H1 (cell line): ENCODE results near the gene PTGIS. TPM values are rescaled to one million over a fixed set of nuclear protein-coding genes. Genes with fewer than 3 reads are reported as not detected.

ENCODE experiments used
- CTCF ChIA-PET: fragments of 300-600 bp; sonication (Branson Sonifier 250); formaldehyde crosslinking; loops from one replicate; lab custom pipeline; 2021; ENCODE audit not compliant: partially characterized antibody; lab: Charles Lee
- POLR2A ChIA-PET: fragments of 300-600 bp; sonication (Branson Sonifier 250); formaldehyde crosslinking; loops from one replicate; lab custom pipeline; 2021; ENCODE audit warnings: inconsistent platforms; ENCODE audit not compliant: partially characterized antibody; lab: Charles Lee
- DNase-seq, 2 experiments: peaks; one replicate each; pipeline versions ENCODE4 v3.0.0 to v3.0.0-alpha.2; 2010 to 2022; ENCODE audit warnings: low spot score in 2 of 2, low read depth in 1 of 2, mixed read lengths in 1 of 2
- FAIRE-seq: peaks from 2 replicates; lab custom pipeline; 2011; peaks lifted over from hg19 to GRCh38; lab: Jason Lieb, UNC
- H2AFZ ChIP-seq: 2 replicates; pipeline ENCODE4 v1.8.1; 2012; ENCODE audit warnings: low read length, inconsistent platforms
- H2AK5ac ChIP-seq: 2 replicates; pipeline ENCODE4 v1.6.1; 2013; ENCODE audit warnings: low read depth, low read length
- H2BK120ac ChIP-seq: replicated peaks from 2 replicates; pipeline ENCODE3; 2013; ENCODE audit warnings: low read depth, low read length, inconsistent platforms
- H2BK12ac ChIP-seq: 2 replicates; pipeline ENCODE4 v1.6.1; 2013; ENCODE audit warnings: low read depth, low read length
- H2BK15ac ChIP-seq: 2 replicates; pipeline ENCODE4 v1.6.1; 2013; ENCODE audit warnings: low read length
- H2BK20ac ChIP-seq: 2 replicates; pipeline ENCODE4 v1.6.1; 2013; ENCODE audit warnings: low read length
- H2BK5ac ChIP-seq: 2 replicates; pipeline ENCODE4 v1.6.1; 2013; ENCODE audit warnings: low read depth, low read length
- H3K14ac ChIP-seq: 2 replicates; pipeline ENCODE4 v1.6.1; 2013; ENCODE audit warnings: inconsistent platforms; ENCODE audit not compliant: insufficient read length
- H3K18ac ChIP-seq: 2 replicates; pipeline ENCODE4 v1.6.1; 2013; ENCODE audit warnings: low read length; ENCODE audit errors: extremely low read depth
- H3K23ac ChIP-seq: 2 replicates; pipeline ENCODE4 v1.6.1; 2013; ENCODE audit warnings: inconsistent platforms; ENCODE audit not compliant: insufficient read length
- H3K23me2 ChIP-seq: 2 replicates; pipeline ENCODE4 v1.6.1; 2013; ENCODE audit warnings: low read depth, low read length
- H3K27ac ChIP-seq: 2 replicates; pipeline ENCODE4 v1.6.1; 2011; ENCODE audit warnings: low read depth, low read length, inconsistent platforms
- H3K27me3 ChIP-seq, 4 experiments: replicated peaks in 1 of 4; 1 replicate in 1 of 4; 2 replicates in 3 of 4; pipeline versions ENCODE4 v1.6.1 to v1.8.1; 2011 to 2013; ENCODE audit warnings: low read length in 3 of 4, mild to moderate bottlenecking in 3 of 4, inconsistent platforms in 2 of 4, mixed read lengths in 2 of 4, moderate library complexity in 1 of 4; ENCODE audit not compliant: control insufficient read depth in 3 of 4, insufficient read depth in 3 of 4; ENCODE audit errors: extremely low read depth in 1 of 4
- H3K36me3 ChIP-seq, 4 experiments: 2 replicates each; pipeline versions ENCODE4 v1.6.1 to v1.8.1; 2011 to 2013; ENCODE audit warnings: mild to moderate bottlenecking in 4 of 4, low read length in 3 of 4, moderate library complexity in 2 of 4, control low read depth in 1 of 4, inconsistent platforms in 1 of 4; ENCODE audit not compliant: insufficient read depth in 4 of 4, control insufficient read depth in 2 of 4
- H3K4ac ChIP-seq: replicated peaks from 2 replicates; pipeline ENCODE3; 2013; ENCODE audit warnings: low read length, low read depth, mixed read lengths, inconsistent platforms; ENCODE audit not compliant: insufficient read length
- H3K4me1 ChIP-seq, 4 experiments: replicated peaks in 1 of 4; 1 replicate in 1 of 4; 2 replicates in 3 of 4; pipeline versions ENCODE4 v1.6.1 to v1.8.1; 2011 to 2013; ENCODE audit warnings: low read length in 3 of 4, inconsistent platforms in 2 of 4, mixed read lengths in 1 of 4; ENCODE audit not compliant: insufficient read depth in 4 of 4, control insufficient read depth in 3 of 4
- H3K4me2 ChIP-seq, 2 experiments: 2 replicates each; pipeline versions ENCODE4 v1.6.1 to v1.8.1; 2011 to 2013; ENCODE audit warnings: low read depth in 2 of 2, low read length in 2 of 2, control low read depth in 1 of 2, inconsistent platforms in 1 of 2, mild to moderate bottlenecking in 1 of 2; ENCODE audit not compliant: insufficient read depth in 1 of 2
- H3K4me3 ChIP-seq, 4 experiments: fragments of 200-600, 300-600 bp in 1 of 4; sonication (generic), shearing (Covaris generic), sonication (Bioruptor Twin) in 1 of 4; 2 replicates each; pipeline versions ENCODE4 v1.5.1 to v1.8.1; 2011 to 2016; ENCODE audit warnings: low read length in 4 of 4, low read depth in 3 of 4, control low read depth in 2 of 4, inconsistent platforms in 2 of 4, mild to moderate bottlenecking in 2 of 4, mixed read lengths in 1 of 4, moderate library complexity in 1 of 4; ENCODE audit not compliant: insufficient read depth in 2 of 4; ENCODE audit errors: extremely low read depth in 1 of 4
- H3K56ac ChIP-seq: replicated peaks from 2 replicates; pipeline ENCODE3; 2013; ENCODE audit warnings: low read depth, mild to moderate bottlenecking, mixed read lengths, low read length, inconsistent platforms; ENCODE audit not compliant: insufficient read length
- H3K79me1 ChIP-seq: 2 replicates; pipeline ENCODE4 v1.6.1; 2013; ENCODE audit warnings: low read depth, low read length, control low read depth
- H3K79me2 ChIP-seq, 2 experiments: 2 replicates each; pipeline versions ENCODE4 v1.6.1 to v1.8.1; 2012 to 2013; ENCODE audit warnings: low read length in 2 of 2, mild to moderate bottlenecking in 2 of 2, inconsistent platforms in 1 of 2; ENCODE audit not compliant: insufficient read depth in 2 of 2, control insufficient read depth in 1 of 2
- H3K9ac ChIP-seq, 4 experiments: replicated peaks in 1 of 4; 1 replicate in 1 of 4; 2 replicates in 3 of 4; pipeline versions ENCODE4 v1.6.1 to v1.8.1; 2011 to 2013; ENCODE audit warnings: low read depth in 3 of 4, low read length in 3 of 4, control low read depth in 2 of 4, mild to moderate bottlenecking in 2 of 4, moderate library complexity in 2 of 4, inconsistent platforms in 1 of 4; ENCODE audit errors: extremely low read depth in 1 of 4
- H3K9me3 ChIP-seq, 2 experiments: 2 replicates each; pipeline versions ENCODE4 v1.6.1 to v1.8.1; 2012 to 2013; ENCODE audit warnings: mild to moderate bottlenecking in 2 of 2, moderate library complexity in 2 of 2, control low read depth in 1 of 2, inconsistent platforms in 1 of 2, low read depth in 1 of 2, low read length in 1 of 2, mixed read lengths in 1 of 2; ENCODE audit not compliant: insufficient read depth in 2 of 2
- H4K20me1 ChIP-seq, 2 experiments: replicated peaks in 1 of 2; 2 replicates each; pipeline versions ENCODE3 to v1.8.1; 2011 to 2013; ENCODE audit warnings: inconsistent platforms in 2 of 2, low read length in 2 of 2, mild to moderate bottlenecking in 1 of 2; ENCODE audit not compliant: insufficient read depth in 2 of 2, control insufficient read depth in 1 of 2
- H4K5ac ChIP-seq: 2 replicates; pipeline ENCODE4 v1.6.1; 2013; ENCODE audit warnings: low read length, low read depth, mixed read lengths, inconsistent platforms; ENCODE audit not compliant: insufficient read length
- H4K8ac ChIP-seq: 2 replicates; pipeline ENCODE4 v1.8.0; 2013; ENCODE audit warnings: mild to moderate bottlenecking, moderate library complexity, low read length, inconsistent platforms; ENCODE audit not compliant: insufficient read depth; ENCODE audit errors: extremely low read depth
- H4K91ac ChIP-seq: replicated peaks from 2 replicates; pipeline ENCODE3; 2013; ENCODE audit warnings: low read length, mixed read lengths, inconsistent platforms; ENCODE audit not compliant: insufficient read length
- CBX5 ChIP-seq: fragments of 300-800, 300-1000 bp; sonication (generic); IDR thresholded peaks from 2 replicates; pipeline ENCODE4 v1.7.1; 2016; ENCODE audit warnings: antibody characterized with exemption, low read length, low read depth
- CHD2 ChIP-seq: IDR thresholded peaks from 2 replicates; pipeline ENCODE4 v1.6.1; 2012; ENCODE audit warnings: low read length, improper control_type of control experiment
- HDAC2 ChIP-seq, 2 experiments: fragments of 300-600 bp in 1 of 2; sonication (generic) in 1 of 2; IDR thresholded peaks; 2 replicates each; pipeline ENCODE4 v1.6.1; 2011 to 2012; ENCODE audit warnings: low read depth in 2 of 2, low read length in 2 of 2, mild to moderate bottlenecking in 2 of 2, moderate library complexity in 2 of 2, borderline replicate concordance in 1 of 2, inconsistent platforms in 1 of 2
- KDM1A ChIP-seq: fragments of 200-600, 300-600 bp; sonication (generic); IDR thresholded peaks from 2 replicates; pipeline ENCODE4 v1.7.1; 2016; ENCODE audit warnings: mild to moderate bottlenecking, low read length, borderline replicate concordance
- NANOG ChIP-seq: IDR thresholded peaks from 2 replicates; pipeline ENCODE4 v1.6.1; 2011; ENCODE audit warnings: low read length, low read depth, mild to moderate bottlenecking, inconsistent platforms; ENCODE audit not compliant: insufficient read depth, poor library complexity, severe bottlenecking
- POLR2A ChIP-seq, 2 experiments: IDR thresholded peaks; 1 replicate in 1 of 2; 2 replicates in 1 of 2; pipeline ENCODE4 v1.6.1; 2011; ENCODE audit warnings: low read depth in 2 of 2, low read length in 2 of 2, mild to moderate bottlenecking in 2 of 2; ENCODE audit errors: control extremely low read depth in 1 of 2
- RFX5 ChIP-seq: IDR thresholded peaks from 2 replicates; pipeline ENCODE4 v1.6.1; 2011; ENCODE audit warnings: low read depth, low read length, improper control_type of control experiment, borderline replicate concordance
- SP1 ChIP-seq: IDR thresholded peaks from 2 replicates; pipeline ENCODE4 v1.6.1; 2011; ENCODE audit warnings: low read depth, low read length
- WGBS, 2 experiments: shearing (Covaris generic) in 1 of 2; methylation state at CpG; one replicate each; pipeline versions ENCODE4 v1.1.6 to v1.1.7; 2013 to 2015; ENCODE audit warnings: low lambda C conversion rate in 2 of 2, mixed read lengths in 2 of 2, inconsistent platforms in 1 of 2, low coverage in 1 of 2, missing lambda C conversion rate in 1 of 2; ENCODE audit not compliant: insufficient replicate concordance in 2 of 2, insufficient coverage in 1 of 2, insufficient read length in 1 of 2; ENCODE audit errors: extremely low coverage in 1 of 2, missing lambda C conversion rate in 1 of 2; 5-methylcytosine and 5-hydroxymethylcytosine counted together
- polyA plus RNA-seq, 7 experiments: library from polyadenylated mRNA; depleted of rRNA in 3 of 7; stranded (reverse) in 5 of 7; unstranded in 2 of 7; fragments of >200 nt in 5 of 7; fragments of 200-250 nt in 2 of 7; gene quantifications; 1 replicate in 5 of 7; 2 replicates in 1 of 7; 4 replicates in 1 of 7; pipeline versions ENCODE4 v1.2.1 to v1.2.3, GENCODE V29; 2011 to 2013; ENCODE audit warnings: missing spikeins in 2 of 7, mixed read lengths in 2 of 7
- total RNA-seq: library from RNA; stranded (reverse); fragmentation: NEBNext Ultra II Directional; extraction: Animal tissue kit (Norgen Biotek cat#: 25700); gene quantifications from 2 replicates; pipeline ENCODE4 v1.2.1, GENCODE V29; 2021

Gene PTGIS
- total and polyA plus RNA-seq, 2 of the 8 experiments (the other 6 are each of a cell fraction or from before 2014, with no cell fraction given): 29.9 to 35.5 TPM

- Histone ChIP-seq H3K18ac (no peak overlapping the region), H3K56ac (no peak overlapping the region), H3K4me2 (no peak overlapping the region), H2AK5ac (no peak overlapping the region), H4K20me1 (peaks cover 0 to 2% of the 10 kb centered on the region in 2 experiments), H2BK5ac (no peak overlapping the region), H3K79me2 (no peaks in the 10 kb centered on the region), H3K4me3 (no peak overlapping the region), H3K27me3 (no peaks in the 10 kb centered on the region), H3K23me2 (no peaks in the 10 kb centered on the region; the same call in 1 of the 2 replicates), H3K9me3 (no peaks in the 10 kb centered on the region), H3K4me1 (no peaks in the 10 kb centered on the region; a peak in 1 of 7 replicates), H4K91ac (no peak overlapping the region), H3K36me3 (0 out of 8 replicates have a peak, but pooled peaks cover 0 to 1% (median 0%) of the 10 kb centered on the region in 4 experiments), H2AFZ (no peak overlapping the region), H3K14ac (no peak overlapping the region), H3K79me1 (no peaks in the 10 kb centered on the region), H3K4ac (no peak overlapping the region), H2BK12ac (0 out of 2 replicates have a peak overlapping the region, but pooled peaks have one; percentile 17), H3K9ac (no peak overlapping the region), H3K23ac (no peak overlapping the region), H2BK15ac (no peak overlapping the region), H3K27ac (no peak overlapping the region), H2BK120ac (no peak overlapping the region), H4K8ac (no peak overlapping the region), H4K5ac (no peak overlapping the region), H2BK20ac (no peak overlapping the region)
- 90% methylated on average over 4 of the region's 4 CpGs; no CpG with 5 or more reads in 1 of the 2 experiments for WGBS, 2 experiments
- DNase-seq (no peak), FAIRE-seq (no peak)
- POLR2A ChIA-PET: interaction anchor here (0.6 kb wide), 1 partner anchor 54 kb away, joined by 4 read pairs; no protein-coding TSS in a partner anchor
- CTCF ChIA-PET: interaction anchor here (1.0 to 2.3 kb wide), 6 partner anchors 8 to 133 kb away, joined by 3 to 9 read pairs (median 6); no protein-coding TSS in a partner anchor
- no peak for TF ChIP-seq POLR2A (IDR thresholded peaks at IDR 0.05; ENCODE audit: control extremely low read depth in 1 of 2, low read depth in 2 of 2, low read length in 2 of 2)
- no peak for TF ChIP-seq KDM1A
- no peak for TF ChIP-seq HDAC2 (IDR thresholded peaks at IDR 0.05; ENCODE audit: borderline replicate concordance in 1 of 2, low read depth in 2 of 2, low read length in 2 of 2)
- TF ChIP-seq RFX5: no peak
- TF ChIP-seq NANOG: no peak
- TF ChIP-seq CBX5: no peak
- no peak for TF ChIP-seq CHD2
- no peak for TF ChIP-seq SP1
Measured at GRCh38 chr20:49517805-49518100, 50.2 kb downstream of the PTGIS start.
